GM19395 (cell line): ENCODE measurements around the gene GRK4.

Experiments used
- ATAC-seq: cut with Tn5 transposase; IDR thresholded peaks from one replicate; pipeline ENCODE4 v1.9.1; 2021; ENCODE audit warnings: mild to moderate bottlenecking, moderate library complexity; ENCODE audit not compliant: unreplicated experiment

The GRK4 gene

GRCh38 chr4:3010998-3011397 lies 47.6 kb downstream of the GRK4 start:
- no peak for ATAC-seq

- ATAC-seq, result no peak
Observed at GRCh38 chr4:3011456-3012220, 48.3 kb downstream of the GRK4 start.

GRCh38 chr4:3013323-3013722 lies 50.0 kb downstream of the GRK4 start:
- ATAC-seq, result no peak

- peak; percentile 79 for ATAC-seq
Observed at GRCh38 chr4:3013839-3014350, 50.5 kb downstream of the GRK4 start.

GRCh38 chr4:3016961-3017360 lies 53.6 kb downstream of the GRK4 start:
- ATAC-seq, result no peak

- no peak for ATAC-seq
Observed at GRCh38 chr4:3017504-3017903, 54.1 kb downstream of the GRK4 start.

- ATAC-seq, result no peak
Observed at GRCh38 chr4:3019145-3019846, 55.9 kb downstream of the GRK4 start.

GRCh38 chr4:3021127-3021526 lies 57.8 kb downstream of the GRK4 start:
- ATAC-seq, result no peak

- no peak for ATAC-seq
Observed at GRCh38 chr4:3021627-3022026, 58.3 kb downstream of the GRK4 start.

GRCh38 chr4:3022112-3022511 lies 58.7 kb downstream of the GRK4 start:
- ATAC-seq, result no peak

GRCh38 chr4:3022651-3023050 lies 59.3 kb downstream of the GRK4 start:
- ATAC-seq, result no peak

- no peak for ATAC-seq
Observed at GRCh38 chr4:3025881-3026280, 62.5 kb downstream of the GRK4 start.

- ATAC-seq, result no peak
Observed at GRCh38 chr4:3026540-3026939, 63.2 kb downstream of the GRK4 start.

- no peak for ATAC-seq
Observed at GRCh38 chr4:3029464-3029863, 66.1 kb downstream of the GRK4 start.

- ATAC-seq, result no peak
Observed at GRCh38 chr4:3030566-3031356, 67.4 kb downstream of the GRK4 start.

- ATAC-seq, result no peak
Observed at GRCh38 chr4:3031357-3032082, 68.1 kb downstream of the GRK4 start.

GRCh38 chr4:3034231-3034630 lies 70.9 kb downstream of the GRK4 start:
- no peak for ATAC-seq

- ATAC-seq, result no peak
Observed at GRCh38 chr4:3035249-3035648, 71.9 kb downstream of the GRK4 start.

- no peak for ATAC-seq
Observed at GRCh38 chr4:3035674-3036073, 72.3 kb downstream of the GRK4 start.

GRCh38 chr4:3036131-3036952 lies 73.0 kb downstream of the GRK4 start:
- ATAC-seq, result no peak
